Measurements from ENCODE around the gene NR2C2.

DNA sequence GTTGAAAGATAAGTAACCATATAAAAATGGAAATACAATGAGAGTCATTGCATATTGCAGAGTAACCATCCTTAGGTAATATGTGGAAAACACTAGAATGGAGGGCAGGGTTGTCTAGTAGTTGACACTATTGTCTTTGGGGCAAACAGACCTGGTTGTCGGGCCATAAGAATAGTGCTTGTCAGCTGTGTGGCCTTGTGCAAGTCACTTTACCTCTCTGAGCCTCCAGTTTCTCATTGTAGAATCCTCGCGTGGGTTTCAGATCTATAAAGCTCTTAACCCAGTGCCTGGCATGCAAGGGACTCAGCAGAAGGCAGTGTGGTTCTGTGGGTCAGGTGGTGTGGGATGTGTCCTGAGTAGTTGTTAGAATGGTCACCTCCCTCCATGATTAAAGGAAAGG, 85.7 kb downstream of the NR2C2 start:
- TF ChIP-seq FOXJ3 (CRISPR knock-in tag; IDR thresholded peaks at IDR 0.05; ENCODE audit: borderline replicate concordance) (no peak), TEAD4 (CRISPR knock-in tag; IDR thresholded peaks at IDR 0.05) (no peak), ELF4 (CRISPR knock-in tag; IDR thresholded peaks at IDR 0.05; ENCODE audit: low read depth) (no peak), ZNF232 (CRISPR knock-in tag; IDR thresholded peaks at IDR 0.05) (no peak), SP1 (CRISPR knock-in tag; conservative IDR thresholded peaks at IDR 0.05) (no peak), NR2C2 (CRISPR knock-in tag; IDR thresholded peaks at IDR 0.05) (no peak)
- TF ChIP-seq, protein P1, sequence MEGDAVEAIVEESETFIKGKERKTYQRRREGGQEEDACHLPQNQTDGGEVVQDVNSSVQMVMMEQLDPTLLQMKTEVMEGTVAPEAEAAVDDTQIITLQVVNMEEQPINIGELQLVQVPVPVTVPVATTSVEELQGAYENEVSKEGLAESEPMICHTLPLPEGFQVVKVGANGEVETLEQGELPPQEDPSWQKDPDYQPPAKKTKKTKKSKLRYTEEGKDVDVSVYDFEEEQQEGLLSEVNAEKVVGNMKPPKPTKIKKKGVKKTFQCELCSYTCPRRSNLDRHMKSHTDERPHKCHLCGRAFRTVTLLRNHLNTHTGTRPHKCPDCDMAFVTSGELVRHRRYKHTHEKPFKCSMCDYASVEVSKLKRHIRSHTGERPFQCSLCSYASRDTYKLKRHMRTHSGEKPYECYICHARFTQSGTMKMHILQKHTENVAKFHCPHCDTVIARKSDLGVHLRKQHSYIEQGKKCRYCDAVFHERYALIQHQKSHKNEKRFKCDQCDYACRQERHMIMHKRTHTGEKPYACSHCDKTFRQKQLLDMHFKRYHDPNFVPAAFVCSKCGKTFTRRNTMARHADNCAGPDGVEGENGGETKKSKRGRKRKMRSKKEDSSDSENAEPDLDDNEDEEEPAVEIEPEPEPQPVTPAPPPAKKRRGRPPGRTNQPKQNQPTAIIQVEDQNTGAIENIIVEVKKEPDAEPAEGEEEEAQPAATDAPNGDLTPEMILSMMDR (IDR thresholded peaks at IDR 0.05) = no peak
- TF ChIP-seq, protein P2, sequence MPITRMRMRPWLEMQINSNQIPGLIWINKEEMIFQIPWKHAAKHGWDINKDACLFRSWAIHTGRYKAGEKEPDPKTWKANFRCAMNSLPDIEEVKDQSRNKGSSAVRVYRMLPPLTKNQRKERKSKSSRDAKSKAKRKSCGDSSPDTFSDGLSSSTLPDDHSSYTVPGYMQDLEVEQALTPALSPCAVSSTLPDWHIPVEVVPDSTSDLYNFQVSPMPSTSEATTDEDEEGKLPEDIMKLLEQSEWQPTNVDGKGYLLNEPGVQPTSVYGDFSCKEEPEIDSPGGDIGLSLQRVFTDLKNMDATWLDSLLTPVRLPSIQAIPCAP (CRISPR knock-in tag; IDR thresholded peaks at IDR 0.05) = no peak
- TF ChIP-seq, protein P3, sequence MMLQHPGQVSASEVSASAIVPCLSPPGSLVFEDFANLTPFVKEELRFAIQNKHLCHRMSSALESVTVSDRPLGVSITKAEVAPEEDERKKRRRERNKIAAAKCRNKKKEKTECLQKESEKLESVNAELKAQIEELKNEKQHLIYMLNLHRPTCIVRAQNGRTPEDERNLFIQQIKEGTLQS (CRISPR knock-in tag; conservative IDR thresholded peaks at IDR 0.05) = no peak
